GM18511 (cell line): ENCODE results near the gene SETD1B.
"Not testable (repeated sequence)": the region's sequence is repeated elsewhere in the genome, so short reads cannot be mapped to it uniquely, and the experiment has no call there.

Experiments
- ATAC-seq: cut with Tn5 transposase; IDR thresholded peaks from one replicate; pipeline ENCODE4 v1.9.1; 2021; ENCODE audit warnings: mild to moderate bottlenecking, moderate library complexity; ENCODE audit not compliant: unreplicated experiment

Gene SETD1B

GRCh38 chr12:121852392-121852791 lies 48.6 kb downstream of the SETD1B start:
- ATAC-seq = not testable (repeated sequence)

GRCh38 chr12:121857322-121858246 lies 53.8 kb downstream of the SETD1B start:
- no peak for ATAC-seq

- ATAC-seq = no peak
Measured at GRCh38 chr12:121858318-121858661, 54.5 kb downstream of the SETD1B start.

- no peak for ATAC-seq
Measured at GRCh38 chr12:121858662-121859572, 55.1 kb downstream of the SETD1B start, which contains the start of gene HPD. Gene HPD, minus strand, starts transcription at chr12:121858859. Its CDS starts 36 bp downstream, at chr12:121858823.

GRCh38 chr12:121860257-121860656 lies 56.4 kb downstream of the SETD1B start:
- ATAC-seq = no peak

- not testable (repeated sequence) for ATAC-seq
Measured at GRCh38 chr12:121860699-121861098, 56.9 kb downstream of the SETD1B start.

GRCh38 chr12:121861636-121862254 lies 57.9 kb downstream of the SETD1B start:
- no peak for ATAC-seq

GRCh38 chr12:121866331-121866730 lies 62.5 kb downstream of the SETD1B start:
- ATAC-seq = no peak

GRCh38 chr12:121869229-121869628 lies 65.4 kb downstream of the SETD1B start:
- ATAC-seq = not testable (repeated sequence)

- ATAC-seq = no peak
Measured at GRCh38 chr12:121871467-121871866, 67.7 kb downstream of the SETD1B start.

- no peak for ATAC-seq
Measured at GRCh38 chr12:121872546-121873215, 68.9 kb downstream of the SETD1B start.

GRCh38 chr12:121873216-121873569 lies 69.4 kb downstream of the SETD1B start:
- no peak for ATAC-seq

- ATAC-seq = no peak
Measured at GRCh38 chr12:121874071-121874470, 70.3 kb downstream of the SETD1B start.

GRCh38 chr12:121875582-121875981 lies 71.8 kb downstream of the SETD1B start:
- no peak for ATAC-seq

- not testable (repeated sequence) for ATAC-seq
Measured at GRCh38 chr12:121876080-121876447, 72.3 kb downstream of the SETD1B start.
